Prostate gland (tissue), 2 donors: ENCODE results near the gene NUTM2F.

ENCODE experiments used
- POLR2A ChIP-seq: fragments of 450-650 bp; IDR thresholded peaks from one replicate; pipeline ENCODE4 v1.6.1; 2016; ENCODE audit warnings: antibody characterized with exemption, mild to moderate bottlenecking
- POLR2AphosphoS5 ChIP-seq: sonication (generic); formaldehyde crosslinking; IDR thresholded peaks from one replicate; pipeline ENCODE4 v1.6.1; 2017; ENCODE audit warnings: antibody characterized with exemption
- TF ChIP-seq, protein P1 (sequence below), 4 experiments: fragments of 200-600 bp in 2 of 4; fragments of 450-650 bp in 2 of 4; sonication (generic) in 2 of 4; IDR thresholded peaks; 1 replicate in 3 of 4; 2 replicates in 1 of 4; pipeline ENCODE4 v1.5.1; 2016 to 2019; ENCODE audit warnings: antibody characterized with exemption in 4 of 4, mild to moderate bottlenecking in 2 of 4, moderate library complexity in 2 of 4

DNA sequence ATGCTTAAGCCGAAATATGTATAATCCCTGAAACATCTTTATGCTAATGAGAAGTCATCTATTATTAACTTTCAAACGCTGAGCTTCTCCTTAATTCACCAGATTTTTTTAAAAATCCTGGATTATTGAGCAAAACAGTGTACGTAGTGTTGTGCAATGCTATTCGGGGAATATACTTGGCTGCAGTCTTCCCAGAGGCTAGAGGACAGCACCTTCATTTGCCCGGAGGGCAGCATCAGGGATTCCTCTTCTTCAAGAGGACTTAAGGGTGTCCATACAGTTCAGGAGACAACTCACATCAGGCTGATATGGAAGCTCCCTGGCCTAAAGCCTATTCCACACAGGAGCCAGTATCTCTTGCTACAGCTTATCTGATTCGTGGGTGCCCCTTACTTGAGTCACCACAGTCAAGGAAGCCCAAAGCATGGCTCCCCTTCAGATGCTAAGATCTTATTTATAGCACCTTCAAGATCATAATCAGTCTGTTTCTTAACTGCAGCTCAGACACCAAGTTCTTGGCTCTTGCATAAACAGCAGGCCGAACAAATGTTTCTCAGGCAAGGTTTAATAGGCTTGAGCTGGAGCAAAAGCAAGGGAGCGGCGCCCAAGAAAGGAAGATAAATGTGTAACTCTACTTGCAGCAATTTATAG, 29.4 kb downstream of the NUTM2F start:
- TF ChIP-seq, protein P1, sequence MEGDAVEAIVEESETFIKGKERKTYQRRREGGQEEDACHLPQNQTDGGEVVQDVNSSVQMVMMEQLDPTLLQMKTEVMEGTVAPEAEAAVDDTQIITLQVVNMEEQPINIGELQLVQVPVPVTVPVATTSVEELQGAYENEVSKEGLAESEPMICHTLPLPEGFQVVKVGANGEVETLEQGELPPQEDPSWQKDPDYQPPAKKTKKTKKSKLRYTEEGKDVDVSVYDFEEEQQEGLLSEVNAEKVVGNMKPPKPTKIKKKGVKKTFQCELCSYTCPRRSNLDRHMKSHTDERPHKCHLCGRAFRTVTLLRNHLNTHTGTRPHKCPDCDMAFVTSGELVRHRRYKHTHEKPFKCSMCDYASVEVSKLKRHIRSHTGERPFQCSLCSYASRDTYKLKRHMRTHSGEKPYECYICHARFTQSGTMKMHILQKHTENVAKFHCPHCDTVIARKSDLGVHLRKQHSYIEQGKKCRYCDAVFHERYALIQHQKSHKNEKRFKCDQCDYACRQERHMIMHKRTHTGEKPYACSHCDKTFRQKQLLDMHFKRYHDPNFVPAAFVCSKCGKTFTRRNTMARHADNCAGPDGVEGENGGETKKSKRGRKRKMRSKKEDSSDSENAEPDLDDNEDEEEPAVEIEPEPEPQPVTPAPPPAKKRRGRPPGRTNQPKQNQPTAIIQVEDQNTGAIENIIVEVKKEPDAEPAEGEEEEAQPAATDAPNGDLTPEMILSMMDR (IDR thresholded peaks at IDR 0.05), result no peak
- TF ChIP-seq POLR2AphosphoS5 (peak; percentile 79), POLR2A (no peak)
